ENCODE measurements around the gene UBC. TPM values are rescaled to one million over a fixed set of nuclear protein-coding genes. Genes with fewer than 3 reads are reported as not detected.

Gene UBC
- total RNA-seq, 1 donor from 2014 or later, result 847 TPM

DNA sequence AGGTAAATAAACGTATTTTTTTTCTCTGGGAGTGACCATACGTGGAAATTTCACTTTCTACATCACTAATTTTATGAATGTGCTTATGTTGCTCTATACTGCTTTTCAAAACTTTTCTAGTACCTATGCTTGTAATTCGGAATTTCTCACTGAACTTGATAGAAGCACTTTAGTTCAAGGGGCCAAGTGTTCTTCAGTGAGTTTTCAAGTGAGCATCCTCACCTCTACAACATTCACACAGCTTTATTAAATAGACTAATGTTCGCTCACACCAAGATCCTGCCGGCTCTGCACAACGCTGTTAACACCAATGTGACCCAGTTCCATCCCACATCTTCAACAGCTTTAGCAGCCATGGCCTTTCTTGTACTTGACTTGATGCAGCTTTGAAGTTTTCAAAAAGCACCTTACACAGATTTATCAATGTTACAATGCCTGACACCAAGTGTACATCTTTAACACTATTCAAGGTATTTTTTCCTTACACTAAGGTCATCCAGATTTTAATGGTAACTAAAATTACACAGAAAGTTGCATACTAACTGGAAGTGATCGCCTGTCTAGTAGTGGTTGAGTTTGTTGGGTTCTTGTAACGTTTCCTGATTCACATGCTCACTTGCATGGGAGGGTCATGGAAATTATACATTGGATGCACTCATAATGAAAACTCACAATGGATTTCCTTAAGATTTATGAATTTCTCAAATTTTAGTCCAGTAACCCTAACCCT lies 4.5 kb downstream of the UBC start:
- H3K27me3 Mint-ChIP-seq, result no peaks in the 10 kb centered on the region
- H3K4me3 Mint-ChIP-seq, result peak overlapping the region; percentile 48
- peaks cover 42% of the 10 kb centered on the region for H3K36me3 Mint-ChIP-seq (ENCODE audit: low read depth)
- peak overlapping the region; percentile 24 for H3K27ac Mint-ChIP-seq
- ATAC-seq (ENCODE audit: low read depth) (no peak), DNase-seq (no peak)
- intact Hi-C loops (cut with micrococcal nuclease), result loop anchor here (5.0 to 10.0 kb wide), 2 partner anchors 198 to 515 kb away; no protein-coding TSS in a partner anchor
- POLR2A ChIA-PET, result interaction anchor here (0.8 to 20.6 kb wide), 3 partner anchors 10 to 27 kb away, joined by 3 to 590 read pairs (median 34); no protein-coding TSS in a partner anchor
- TF ChIP-seq CTCF (IDR thresholded peaks at IDR 0.05), result no peak
- no peaks in the 10 kb centered on the region for H3K9me3 Mint-ChIP-seq
- CTCF ChIA-PET, result interaction anchor here (1.5 to 2.7 kb wide), 2 partner anchors 10 to 29 kb away, joined by 6 to 31 read pairs; no protein-coding TSS in a partner anchor
- H3K4me1 Mint-ChIP-seq, result peaks cover 52% of the 10 kb centered on the region

DNA sequence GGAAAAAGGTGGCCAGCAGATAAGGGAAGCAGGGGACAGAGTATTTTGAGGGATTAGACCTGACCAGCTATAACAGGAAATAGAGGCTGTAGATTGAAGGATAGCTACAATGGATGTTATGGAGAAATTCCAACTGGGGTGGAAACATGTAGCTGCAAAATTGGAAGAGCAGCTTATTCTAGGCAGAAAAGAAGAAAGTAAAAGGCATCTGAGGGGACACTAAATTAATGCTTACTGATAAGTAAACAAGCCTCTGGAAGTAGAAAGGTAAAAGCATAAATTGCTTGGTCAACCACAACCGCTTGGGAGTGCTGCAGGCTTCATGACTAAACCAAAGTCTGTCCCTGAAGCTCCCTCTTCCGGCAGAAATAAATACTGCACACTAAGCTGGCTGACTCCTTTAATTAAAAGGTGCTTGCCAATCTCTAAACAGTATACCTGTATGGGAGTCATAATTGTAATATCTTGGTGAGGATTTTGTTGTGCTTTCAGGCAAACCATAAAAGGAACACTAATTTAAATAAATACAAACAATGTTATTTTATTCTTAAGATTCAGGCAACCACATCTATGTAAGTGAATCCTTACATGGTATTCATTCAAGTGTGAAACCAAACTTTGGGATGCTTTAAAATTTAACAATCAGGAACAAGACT lies 7.7 kb downstream of the UBC start:
- peak; percentile 93 for ATAC-seq (ENCODE audit: low read depth)
- H3K36me3 Mint-ChIP-seq (ENCODE audit: low read depth), result peaks cover 16% of the 10 kb centered on the region
- peaks cover 42% of the 10 kb centered on the region for H3K4me1 Mint-ChIP-seq
- no peaks in the 10 kb centered on the region for H3K9me3 Mint-ChIP-seq
- no peaks in the 10 kb centered on the region for H3K27me3 Mint-ChIP-seq
- peak; percentile 90 for TF ChIP-seq CTCF (IDR thresholded peaks at IDR 0.05)
- DNase-seq, result peak; percentile 44
- H3K27ac Mint-ChIP-seq, result peak overlapping the region; percentile 59
- intact Hi-C loops (cut with micrococcal nuclease), result loop anchor here (1.0 to 10.0 kb wide), 2 partner anchors 34 to 512 kb away; no protein-coding TSS in a partner anchor
- ChIA-PET POLR2A (interaction anchor here (0.5 to 3.5 kb wide), 10 partner anchors 8 to 868 kb away, joined by 4 to 62 read pairs (median 8); partner anchors contain the start of genes SCARB1 and UBC), CTCF (interaction anchor here (0.6 to 4.9 kb wide), 23 partner anchors 8 to 874 kb away, joined by 3 to 162 read pairs (median 6); partner anchors contain the start of gene SCARB1)
- no peak overlapping the region for H3K4me3 Mint-ChIP-seq

GRCh38 chr12:124904306-124905098 lies 9.9 kb downstream of the UBC start:
- H3K27me3 Mint-ChIP-seq, result no peaks in the 10 kb centered on the region
- peaks cover 32% of the 10 kb centered on the region for H3K4me1 Mint-ChIP-seq
- ATAC-seq (ENCODE audit: low read depth) (no peak), DNase-seq (no peak)
- ChIA-PET CTCF (interaction anchor here (0.8 to 4.9 kb wide), 8 partner anchors 10 to 872 kb away, joined by 3 to 162 read pairs (median 5); partner anchors contain the start of genes SCARB1 and UBC), POLR2A (interaction anchor here (2.0 to 3.5 kb wide), 2 partner anchors 11 to 14 kb away, joined by 13 to 25 read pairs; partner anchors contain the start of gene UBC)
- H3K9me3 Mint-ChIP-seq, result no peaks in the 10 kb centered on the region
- no peak for TF ChIP-seq CTCF (IDR thresholded peaks at IDR 0.05)
- no peaks in the 10 kb centered on the region for H3K36me3 Mint-ChIP-seq (ENCODE audit: low read depth)
- no peak overlapping the region for H3K4me3 Mint-ChIP-seq
- intact Hi-C loops (cut with micrococcal nuclease), result loop anchor here (10.0 kb wide), 1 partner anchor 510 kb away; no protein-coding TSS in a partner anchor
- H3K27ac Mint-ChIP-seq, result no peak overlapping the region

DNA sequence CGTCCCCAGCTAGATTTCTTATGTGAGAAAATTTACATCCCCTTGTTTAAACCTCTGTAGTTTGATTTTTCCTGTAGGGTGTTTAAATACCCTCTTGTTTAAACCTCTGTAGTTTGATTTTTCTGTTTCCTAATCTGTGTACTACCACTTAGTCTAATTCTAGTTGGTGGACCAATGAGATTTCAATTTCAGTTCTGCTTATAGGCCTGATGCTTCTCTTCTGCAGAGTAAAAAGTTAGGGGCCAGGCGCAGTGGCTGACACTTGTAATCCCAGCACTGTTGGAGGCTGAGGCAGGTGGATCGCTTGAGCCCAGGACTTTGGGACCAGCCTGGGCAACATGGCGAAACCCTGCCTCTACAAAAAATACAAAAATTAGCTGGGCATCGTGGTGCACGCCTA lies 11.5 kb downstream of the UBC start:
- no peak overlapping the region for H3K4me3 Mint-ChIP-seq
- TF ChIP-seq CTCF (IDR thresholded peaks at IDR 0.05), result no peak
- peaks cover 43% of the 10 kb centered on the region for H3K4me1 Mint-ChIP-seq
- no peaks in the 10 kb centered on the region for H3K9me3 Mint-ChIP-seq
- DNase-seq (no peak), ATAC-seq (ENCODE audit: low read depth) (no peak)
- H3K36me3 Mint-ChIP-seq (ENCODE audit: low read depth), result no peaks in the 10 kb centered on the region
- POLR2A ChIA-PET, result interaction anchor here (0.7 kb wide), 1 partner anchor 13 kb away, joined by 3 read pairs; no protein-coding TSS in a partner anchor
- intact Hi-C loops (cut with micrococcal nuclease), result loop anchor here (10.0 kb wide), 1 partner anchor 508 kb away; no protein-coding TSS in a partner anchor
- H3K27ac Mint-ChIP-seq, result peak overlapping the region; percentile 30
- no peaks in the 10 kb centered on the region for H3K27me3 Mint-ChIP-seq
- CTCF ChIA-PET, result interaction anchor here (4.1 kb wide), 1 partner anchor 37 kb away, joined by 14 read pairs; no protein-coding TSS in a partner anchor

Measured in activated B cell treated with CpG ODN at 0.5 μM for 24 hours (primary cell).